Spleen (tissue), 11 donors: ENCODE results near the gene OR6C1. TPM values are rescaled to one million over a fixed set of nuclear protein-coding genes. Genes with fewer than 3 reads are reported as not detected.

Source experiments
- DNase-seq: peaks from one replicate; pipeline ENCODE4 v3.0.0-alpha.2; 2020
- H3K27ac ChIP-seq, 8 donors: fragments of 200-600 bp; sonication (generic) in 7 of 8; 1 replicate in 4 of 8; 2 replicates in 4 of 8; pipeline versions ENCODE4 v1.5.0 to v1.8.0; 2016 to 2021; ENCODE audit warnings: inconsistent platforms in 4 of 8, mild to moderate bottlenecking in 4 of 8, moderate library complexity in 1 of 8
- H3K27me3 ChIP-seq, 7 donors: fragments of 200-600 bp; sonication (generic) in 6 of 7; replicated peaks in 1 of 7; 1 replicate in 4 of 7; 2 replicates in 3 of 7; pipeline versions ENCODE4 v1.5.0 to v1.8.0; 2016 to 2021; ENCODE audit warnings: inconsistent platforms in 3 of 7, mild to moderate bottlenecking in 1 of 7
- H3K36me3 ChIP-seq, 6 donors: fragments of 200-600 bp; sonication (generic) in 5 of 6; 1 replicate in 4 of 6; 2 replicates in 2 of 6; pipeline versions ENCODE4 v1.5.0 to v1.8.0; 2016 to 2021; ENCODE audit warnings: inconsistent platforms in 2 of 6
- H3K4me1 ChIP-seq, 6 donors: fragments of 200-600 bp; sonication (generic) in 5 of 6; 1 replicate in 3 of 6; 2 replicates in 3 of 6; pipeline versions ENCODE4 v1.5.0 to v1.8.0; 2016 to 2021; ENCODE audit warnings: inconsistent platforms in 3 of 6
- H3K4me3 ChIP-seq, 8 donors: fragments of 200-600 bp; sonication (generic) in 7 of 8; 1 replicate in 4 of 8; 2 replicates in 4 of 8; pipeline versions ENCODE4 v1.5.0 to v1.8.0; 2016 to 2021; ENCODE audit warnings: inconsistent platforms in 4 of 8, mild to moderate bottlenecking in 4 of 8, moderate library complexity in 2 of 8
- H3K9me3 ChIP-seq, 8 donors: fragments of 200-600 bp; sonication (generic) in 7 of 8; 1 replicate in 4 of 8; 2 replicates in 4 of 8; pipeline versions ENCODE4 v1.5.0 to v1.8.0; 2016 to 2021; ENCODE audit warnings: inconsistent platforms in 4 of 8
- CTCF ChIP-seq, 11 experiments: fragments of 200-600 bp in 7 of 11; fragments of 450-650 bp in 4 of 11; sonication (generic) in 4 of 11; IDR thresholded peaks in 8 of 11; conservative IDR thresholded peaks in 3 of 11; 1 replicate in 7 of 11; 2 replicates in 4 of 11; pipeline versions ENCODE4 v1.4.0 to v1.8.0; 2016 to 2021; ENCODE audit warnings: antibody characterized with exemption in 11 of 11, inconsistent platforms in 4 of 11, mild to moderate bottlenecking in 1 of 11
- POLR2A ChIP-seq, 3 donors: fragments of 450-650 bp; IDR thresholded peaks; one replicate each; pipeline ENCODE4 v1.5.1; 2017; ENCODE audit warnings: antibody characterized with exemption in 3 of 3, mild to moderate bottlenecking in 1 of 3
- POLR2AphosphoS5 ChIP-seq, 3 donors: sonication (generic); formaldehyde crosslinking; IDR thresholded peaks; one replicate each; pipeline ENCODE4 v1.5.1; 2017; ENCODE audit warnings: antibody characterized with exemption in 3 of 3
- whole genome bisulfite sequencing, 5 donors: extraction: QIAGEN DNeasy Blood & Tissue Kit in 3 of 5; methylation state at CpG; one replicate each; pipeline versions ENCODE4 v1.1.5 to v1.1.7; 2013 to 2018; 5-methylcytosine and 5-hydroxymethylcytosine counted together
- intact Hi-C: fragments of 100-400 bp; cut with DNase I; formaldehyde crosslinking; loops from one replicate; pipeline ENCODE4 v1.15.0; 2023; ENCODE audit warnings: low total_unique reads
- polyA plus RNA-seq, 3 donors: library from polyadenylated mRNA; stranded (reverse); fragments of 200-250 nt; gene quantifications; one replicate each; pipeline ENCODE4 v1.2.1, GENCODE V29; 2013
- total RNA-seq, 7 donors: library from RNA; depleted of rRNA in 3 of 7; stranded (reverse); fragments of >200 nt in 3 of 7; fragmentation: NEBNext Ultra II Directional in 4 of 7; extraction: Animal tissue kit (Norgen Biotek cat#: 25700) in 4 of 7; gene quantifications; one replicate each; pipeline versions ENCODE4 v1.1.0 to v1.2.1, GENCODE V29; 2016 to 2021
- donor health status: healthy with polysubstance abuse.
- donor health status: DM: no; HTN: no; CAD: no; lungs with moderate emphysema.
- donor health status: DM: no; HTN: no; CAD: no.
- donor health status: Bipolar disorder and iron deficiency.
- donor health status: healthy.
- donor health status: DM: no; HTN: no; CAD: no.
- donor health status: DM: yes; HTN: yes; CAD: no.

Gene OR6C1
- total and polyA plus RNA-seq, 10 donors, result not detected

DNA sequence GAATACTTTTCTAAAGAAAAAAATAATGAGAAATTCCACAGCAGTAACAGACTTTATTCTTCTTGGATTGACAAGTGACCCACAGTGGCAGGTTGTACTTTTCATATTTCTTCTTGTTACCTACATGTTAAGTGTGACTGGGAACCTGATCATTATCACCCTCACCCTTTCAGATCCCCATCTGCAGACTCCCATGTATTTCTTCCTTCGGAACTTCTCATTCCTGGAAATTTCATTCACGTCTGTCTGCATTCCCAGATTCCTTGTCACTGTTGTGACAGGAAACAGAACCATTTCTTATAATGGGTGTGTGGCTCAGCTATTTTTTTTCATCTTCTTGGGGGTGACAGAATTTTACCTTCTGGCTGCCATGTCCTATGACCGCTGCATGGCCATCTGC, 50.9 kb downstream of the OR6C1 start:
- H3K27me3 ChIP-seq, result peaks cover 0 to 10% (median 0%) of the 10 kb centered on the region in 7 donors
- H3K4me3 ChIP-seq, result no peak overlapping the region
- H3K36me3 ChIP-seq, result no peaks in the 10 kb centered on the region
- 63 to 85% (median 78%) methylated on average over 3 of the region's 3 CpGs for WGBS, 5 donors
- TF ChIP-seq CTCF (IDR thresholded peaks at IDR 0.05 in 8 of 11, conservative IDR thresholded peaks at IDR 0.05 in 3 of 11) (no peak), POLR2AphosphoS5 (IDR thresholded peaks at IDR 0.05) (no peak), POLR2A (IDR thresholded peaks at IDR 0.05) (no peak)
- no peak for DNase-seq
- no peaks in the 10 kb centered on the region for H3K9me3 ChIP-seq
- no peak overlapping the region for H3K27ac ChIP-seq
- intact Hi-C loops, result no loop called here
- H3K4me1 ChIP-seq, result no peaks in the 10 kb centered on the region

Other genes starting within 250 kb of the OR6C1 start
- not detected for gene OR9K2, start 187.9 kb upstream of the OR6C1 start, total RNA-seq
- not detected for gene OR9K2, start 187.9 kb upstream of the OR6C1 start, polyA plus RNA-seq
- not detected for gene OR10A7, start 93.3 kb upstream of the OR6C1 start, total RNA-seq
- not detected for gene OR10A7, start 93.3 kb upstream of the OR6C1 start, polyA plus RNA-seq
- gene OR6C74, start 69.7 kb upstream of the OR6C1 start, total RNA-seq, result not detected
- not detected for gene OR6C74, start 69.7 kb upstream of the OR6C1 start, polyA plus RNA-seq
- not detected for gene OR6C6, start 17.8 kb upstream of the OR6C1 start, total RNA-seq
- not detected for gene OR6C6, start 17.8 kb upstream of the OR6C1 start, polyA plus RNA-seq
- gene OR6C3, start 16.4 kb downstream of the OR6C1 start, total RNA-seq, result not detected
- not detected for gene OR6C3, start 16.4 kb downstream of the OR6C1 start, polyA plus RNA-seq
- gene OR6C75, start 48.6 kb downstream of the OR6C1 start, total RNA-seq, result not detected
- not detected for gene OR6C75, start 48.6 kb downstream of the OR6C1 start, polyA plus RNA-seq
- not detected for gene OR6C65, start 86.2 kb downstream of the OR6C1 start, total RNA-seq
- not detected for gene OR6C65, start 86.2 kb downstream of the OR6C1 start, polyA plus RNA-seq
- not detected for gene OR6C76, start 111.9 kb downstream of the OR6C1 start, total RNA-seq
- gene OR6C76, start 111.9 kb downstream of the OR6C1 start, polyA plus RNA-seq, result not detected
- not detected for gene OR6C2, start 129.7 kb downstream of the OR6C1 start, total RNA-seq
- gene OR6C2, start 129.7 kb downstream of the OR6C1 start, polyA plus RNA-seq, result not detected
- gene OR6C70, start 155.8 kb downstream of the OR6C1 start, total RNA-seq, result not detected
- not detected for gene OR6C70, start 155.8 kb downstream of the OR6C1 start, polyA plus RNA-seq
- not detected for gene OR6C68, start 178.0 kb downstream of the OR6C1 start, total RNA-seq
- not detected for gene OR6C68, start 178.0 kb downstream of the OR6C1 start, polyA plus RNA-seq
- gene OR6C4, start 235.3 kb downstream of the OR6C1 start, total RNA-seq, result not detected
- gene OR6C4, start 235.3 kb downstream of the OR6C1 start, polyA plus RNA-seq, result not detected